Endodermal cell (in vitro differentiated cells): ENCODE data around the gene FAAH. TPM values are rescaled to one million over a fixed set of nuclear protein-coding genes. Genes with fewer than 3 reads are reported as not detected.
"Not testable (repeated sequence)": the region's sequence is repeated elsewhere in the genome, so short reads cannot be mapped to it uniquely, and the experiment has no call there.

Experiments
- DNase-seq: peaks from one replicate; pipeline ENCODE4 v3.0.0-alpha.2; 2017
- H3K27ac ChIP-seq: 2 replicates; pipeline ENCODE4 v1.5.1; 2013; ENCODE audit warnings: mild to moderate bottlenecking, low read depth, low read length, moderate library complexity
- H3K27me3 ChIP-seq: 2 replicates; pipeline ENCODE4 v1.6.1; 2013; ENCODE audit warnings: mild to moderate bottlenecking, low read length, moderate library complexity; ENCODE audit not compliant: insufficient read depth, control insufficient read depth, poor library complexity, severe bottlenecking
- H3K36me3 ChIP-seq: 2 replicates; pipeline ENCODE4 v1.7.0; 2013; ENCODE audit warnings: mild to moderate bottlenecking, low read length, moderate library complexity; ENCODE audit not compliant: control insufficient read depth, insufficient read depth
- H3K4me1 ChIP-seq: one replicate; pipeline ENCODE4 v1.7.0; 2013; ENCODE audit warnings: low read length; ENCODE audit not compliant: control insufficient read depth, insufficient read depth
- H3K4me3 ChIP-seq: 2 replicates; pipeline ENCODE4 v1.5.1; 2013; ENCODE audit warnings: mild to moderate bottlenecking, low read length, moderate library complexity
- H3K9ac ChIP-seq: 2 replicates; pipeline ENCODE4 v1.6.1; 2013; ENCODE audit warnings: mild to moderate bottlenecking, low read length, moderate library complexity; ENCODE audit not compliant: poor library complexity, severe bottlenecking; ENCODE audit errors: extremely low read depth
- H3K9me3 ChIP-seq: 2 replicates; pipeline ENCODE4 v1.6.1; 2013; ENCODE audit warnings: mild to moderate bottlenecking, low read length, moderate library complexity; ENCODE audit not compliant: control insufficient read depth
- H3K27ac Mint-ChIP-seq: 2 replicates; pipeline ENCODE4 v1.8.0; 2020; ENCODE audit warnings: mixed read lengths
- H3K27me3 Mint-ChIP-seq: 2 replicates; pipeline ENCODE4 v1.8.0; 2021; ENCODE audit warnings: mild to moderate bottlenecking, mixed read lengths; ENCODE audit not compliant: insufficient read depth
- H3K36me3 Mint-ChIP-seq: 2 replicates; pipeline ENCODE4 v1.8.0; 2020; ENCODE audit warnings: low read depth, mixed read lengths
- H3K4me1 Mint-ChIP-seq: 2 replicates; pipeline ENCODE4 v1.8.0; 2020; ENCODE audit warnings: mixed read lengths
- H3K4me3 Mint-ChIP-seq: 2 replicates; pipeline ENCODE4 v1.8.0; 2020; ENCODE audit warnings: mild to moderate bottlenecking, moderate library complexity, mixed read lengths
- H3K9me3 Mint-ChIP-seq: 2 replicates; pipeline ENCODE4 v1.8.0; 2020; ENCODE audit warnings: mild to moderate bottlenecking, mixed read lengths
- WGBS, 2 experiments: methylation state at CpG; one replicate each; pipeline versions ENCODE4 v1.1.5 to v1.1.7; 2013; ENCODE audit warnings: missing lambda C conversion rate in 2 of 2, mixed read lengths in 1 of 2; ENCODE audit not compliant: insufficient coverage in 1 of 2, insufficient read length in 1 of 2; 5-methylcytosine and 5-hydroxymethylcytosine counted together
- total RNA-seq, 2 donors: library from RNA; stranded (reverse); fragmentation: NEBNext Ultra II Directional in 1 of 2; extraction: Animal tissue kit (Norgen Biotek cat#: 25700) in 1 of 2; gene quantifications; 2 replicates in 1 of 2; 3 replicates in 1 of 2; pipeline ENCODE4 v1.2.1, GENCODE V29; 2021
- TF ChIP-seq, protein P1 (sequence below): fragments of 200-600 bp; sonication (generic); conservative IDR thresholded peaks from 2 replicates; pipeline ENCODE4 v1.5.0; 2021; ENCODE audit warnings: antibody characterized with exemption, mild to moderate bottlenecking

FAAH gene
- total RNA-seq, 2 donors from 2014 or later: 27.1 to 56.6 TPM

DNA sequence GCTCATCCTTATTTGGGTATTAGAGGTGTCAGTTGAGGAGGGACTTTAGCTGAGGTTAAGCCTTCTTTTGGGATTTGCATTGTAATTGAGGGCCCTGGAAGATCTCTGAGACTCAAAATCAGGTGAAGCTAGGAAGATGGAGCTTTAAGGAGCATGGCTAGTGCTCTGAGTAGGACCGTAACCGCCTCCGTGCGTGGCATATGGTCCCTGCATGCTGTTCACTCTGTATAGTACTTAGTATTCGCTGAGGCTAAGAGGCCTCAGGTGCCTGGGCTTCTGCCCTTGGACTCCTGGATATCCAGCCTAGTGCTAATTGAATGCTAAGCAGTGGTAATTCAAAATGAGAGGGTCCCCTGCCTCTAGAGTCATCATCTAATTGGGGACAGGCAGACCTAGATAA, 31.0 kb upstream of the FAAH start:
- Histone ChIP-seq H3K4me3 (no peak overlapping the region), H3K36me3 (peaks cover 46% of the 10 kb centered on the region), H3K9me3 (no peaks in the 10 kb centered on the region), H3K27ac (no peak overlapping the region), H3K4me1 (no peaks in the 10 kb centered on the region), H3K9ac (no peak overlapping the region), H3K27me3 (no peaks in the 10 kb centered on the region)
- H3K4me1 Mint-ChIP-seq: peaks cover 11% of the 10 kb centered on the region
- no peaks in the 10 kb centered on the region for H3K27me3 Mint-ChIP-seq
- TF ChIP-seq, protein P1, sequence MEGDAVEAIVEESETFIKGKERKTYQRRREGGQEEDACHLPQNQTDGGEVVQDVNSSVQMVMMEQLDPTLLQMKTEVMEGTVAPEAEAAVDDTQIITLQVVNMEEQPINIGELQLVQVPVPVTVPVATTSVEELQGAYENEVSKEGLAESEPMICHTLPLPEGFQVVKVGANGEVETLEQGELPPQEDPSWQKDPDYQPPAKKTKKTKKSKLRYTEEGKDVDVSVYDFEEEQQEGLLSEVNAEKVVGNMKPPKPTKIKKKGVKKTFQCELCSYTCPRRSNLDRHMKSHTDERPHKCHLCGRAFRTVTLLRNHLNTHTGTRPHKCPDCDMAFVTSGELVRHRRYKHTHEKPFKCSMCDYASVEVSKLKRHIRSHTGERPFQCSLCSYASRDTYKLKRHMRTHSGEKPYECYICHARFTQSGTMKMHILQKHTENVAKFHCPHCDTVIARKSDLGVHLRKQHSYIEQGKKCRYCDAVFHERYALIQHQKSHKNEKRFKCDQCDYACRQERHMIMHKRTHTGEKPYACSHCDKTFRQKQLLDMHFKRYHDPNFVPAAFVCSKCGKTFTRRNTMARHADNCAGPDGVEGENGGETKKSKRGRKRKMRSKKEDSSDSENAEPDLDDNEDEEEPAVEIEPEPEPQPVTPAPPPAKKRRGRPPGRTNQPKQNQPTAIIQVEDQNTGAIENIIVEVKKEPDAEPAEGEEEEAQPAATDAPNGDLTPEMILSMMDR: no peak
- WGBS, 2 experiments: 93 to 100% methylated on average over 1 to 5 of the region's 5 CpGs
- no peak overlapping the region for H3K27ac Mint-ChIP-seq
- H3K36me3 Mint-ChIP-seq: peaks cover 43% of the 10 kb centered on the region
- no peak overlapping the region for H3K4me3 Mint-ChIP-seq
- no peaks in the 10 kb centered on the region for H3K9me3 Mint-ChIP-seq
- no peak for DNase-seq

DNA sequence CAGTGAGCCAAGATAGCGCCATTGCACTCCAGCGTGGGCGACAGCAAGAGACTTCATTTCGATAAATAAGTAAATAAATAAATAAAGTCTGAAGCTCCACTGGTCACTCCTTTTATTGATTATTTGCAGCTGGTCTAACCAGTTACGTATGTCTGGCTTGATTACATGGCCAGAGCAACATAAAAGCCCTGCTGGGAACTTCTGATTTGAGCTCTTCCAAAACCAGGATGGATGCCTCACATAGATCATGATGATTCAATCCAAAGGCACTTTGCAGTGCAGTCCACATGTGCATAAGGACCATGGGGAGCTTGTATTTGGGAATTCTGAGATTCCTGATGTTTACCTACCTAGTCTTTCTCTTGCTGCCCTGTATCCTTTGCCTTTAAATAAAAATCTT, 29.5 kb upstream of the FAAH start:
- Mint-ChIP-seq H3K9me3 (no peaks in the 10 kb centered on the region), H3K27me3 (no peaks in the 10 kb centered on the region), H3K4me1 (peaks cover 15% of the 10 kb centered on the region), H3K36me3 (peaks cover 37% of the 10 kb centered on the region), H3K4me3 (no peak overlapping the region), H3K27ac (no peak overlapping the region)
- no peaks in the 10 kb centered on the region for H3K9me3 ChIP-seq
- H3K4me1 ChIP-seq: no peaks in the 10 kb centered on the region
- TF ChIP-seq, protein P1: no peak
- DNase-seq: no peak
- H3K36me3 ChIP-seq: peaks cover 46% of the 10 kb centered on the region
- no peak overlapping the region for H3K9ac ChIP-seq
- H3K27me3 ChIP-seq: no peaks in the 10 kb centered on the region
- WGBS, 2 experiments: 97 to 100% methylated on average over 5 of the region's 5 CpGs
- H3K4me3 ChIP-seq: no peak overlapping the region
- H3K27ac ChIP-seq: no peak overlapping the region

DNA sequence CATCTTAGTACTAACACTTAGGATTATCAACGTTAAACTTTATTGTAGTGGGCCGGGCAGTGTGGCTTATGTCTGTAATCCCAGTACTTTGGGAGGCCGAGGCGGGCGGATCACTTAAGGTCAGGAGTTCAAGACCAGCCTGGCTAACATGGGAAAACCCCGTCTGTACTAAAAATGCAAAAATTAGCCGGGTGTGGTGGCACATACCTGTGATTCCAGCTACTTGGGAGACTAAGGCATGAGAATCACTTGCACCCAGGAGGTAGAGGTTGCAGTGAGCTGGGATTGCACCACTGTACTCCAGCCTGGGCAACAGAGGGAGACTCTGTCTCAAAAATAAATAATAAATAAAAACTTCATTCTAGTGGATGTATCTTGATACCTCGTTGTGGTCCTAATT, 28.3 kb upstream of the FAAH start:
- 96% methylated on average over 6 to 8 of the region's 8 CpGs for WGBS, 2 experiments
- H3K4me1 ChIP-seq, H3K9me3 Mint-ChIP-seq, H3K27ac Mint-ChIP-seq, H3K4me3 Mint-ChIP-seq, H3K27ac ChIP-seq, H3K9me3 ChIP-seq, H3K9ac ChIP-seq, H3K27me3 ChIP-seq, H3K4me3 ChIP-seq, H3K27me3 Mint-ChIP-seq, DNase-seq: not testable (repeated sequence)
- peaks cover 34% of the 10 kb centered on the region for H3K36me3 Mint-ChIP-seq
- peaks cover 40% of the 10 kb centered on the region for H3K36me3 ChIP-seq
- peaks cover 18% of the 10 kb centered on the region for H3K4me1 Mint-ChIP-seq

DNA sequence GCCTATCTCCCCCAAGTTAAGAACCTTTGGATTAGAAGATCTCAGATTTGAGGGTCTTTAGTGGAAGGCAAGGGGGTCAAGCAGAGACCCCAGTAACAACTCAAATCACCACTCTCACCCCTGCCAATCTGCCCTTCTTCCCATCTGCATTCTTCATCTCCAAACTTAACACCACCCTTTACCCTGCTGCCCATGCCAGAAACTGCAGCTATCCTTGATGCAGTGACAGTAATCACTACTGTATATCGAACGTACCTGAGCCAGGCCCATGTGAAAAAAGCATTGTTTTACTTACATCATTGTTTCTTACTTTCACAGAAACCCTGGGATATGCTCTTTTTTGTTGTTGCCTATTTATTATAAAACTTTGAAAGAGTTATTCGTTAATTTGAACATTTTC, 27.0 kb upstream of the FAAH start:
- 87 to 97% methylated on average over 3 of the region's 3 CpGs for WGBS, 2 experiments
- Histone ChIP-seq H3K9me3 (no peaks in the 10 kb centered on the region), H3K27me3 (no peaks in the 10 kb centered on the region), H3K27ac (no peak overlapping the region), H3K4me3 (no peak overlapping the region), H3K9ac (no peak overlapping the region), H3K36me3 (peaks cover 28% of the 10 kb centered on the region), H3K4me1 (no peaks in the 10 kb centered on the region)
- Mint-ChIP-seq H3K4me3 (no peak overlapping the region), H3K27ac (no peak overlapping the region), H3K27me3 (no peaks in the 10 kb centered on the region), H3K9me3 (no peaks in the 10 kb centered on the region), H3K4me1 (peaks cover 18% of the 10 kb centered on the region), H3K36me3 (peaks cover 30% of the 10 kb centered on the region)
- no peak for DNase-seq
- TF ChIP-seq, protein P1: peak; percentile 44

DNA sequence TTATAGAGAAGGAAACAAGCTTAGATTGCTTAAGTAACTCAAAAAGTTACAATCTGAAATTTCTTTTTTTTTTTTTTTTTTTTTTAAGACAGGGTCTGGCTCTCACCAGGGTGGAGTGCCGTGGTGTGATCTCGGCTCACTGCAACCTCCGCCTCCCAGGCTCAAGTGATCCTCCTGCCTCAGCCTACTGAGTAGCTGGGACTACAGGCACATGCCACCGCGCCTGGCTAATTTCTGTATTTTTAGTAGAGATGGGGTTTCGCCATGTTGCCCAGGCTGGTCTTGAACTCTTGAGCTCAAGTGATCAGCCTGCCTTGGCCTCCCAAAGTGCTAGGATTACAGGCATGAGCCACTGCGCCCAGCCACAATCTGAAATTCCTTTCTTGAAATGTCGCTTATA, 26.4 kb upstream of the FAAH start:
- not testable (repeated sequence) for H3K27me3 Mint-ChIP-seq, H3K4me1 ChIP-seq, H3K27ac Mint-ChIP-seq, H3K9me3 ChIP-seq, H3K9me3 Mint-ChIP-seq, H3K9ac ChIP-seq, DNase-seq, H3K4me3 Mint-ChIP-seq, H3K4me3 ChIP-seq, H3K27me3 ChIP-seq, H3K27ac ChIP-seq
- H3K4me1 Mint-ChIP-seq: peaks cover 14% of the 10 kb centered on the region
- WGBS, 2 experiments: 97 to 99% methylated on average over 8 of the region's 8 CpGs
- H3K36me3 ChIP-seq: peaks cover 21% of the 10 kb centered on the region
- H3K36me3 Mint-ChIP-seq: peaks cover 27% of the 10 kb centered on the region
